Activated T-helper 2 cell treated with anti-CD3 and anti-CD28 coated beads, Interferon-gamma antibody, Interleukin-2, Interleukin-4, amounts not matched to agents 10 μg/mL and 5 μg/mL and 100 μg/mL, durations not matched to agents 14 hours and 24 hours and 36 hours (primary cell): ENCODE results near the gene SAMD4B. TPM values are rescaled to one million over a fixed set of nuclear protein-coding genes. Genes with fewer than 3 reads are reported as not detected.
A peak's percentile ranks its signal among the peaks of the same experiment; 100 is the strongest.
"Not testable (repeated sequence)": the region's sequence is repeated elsewhere in the genome, so short reads cannot be mapped to it uniquely, and the experiment has no call there.

ENCODE experiments used
- DNase-seq: peaks from one replicate; pipeline ENCODE4 v3.0.0; 2021; ENCODE audit warnings: low spot score
- H3K27ac Mint-ChIP-seq: one replicate; pipeline ENCODE4 v1.8.0; 2021; ENCODE audit warnings: mixed read lengths
- H3K27me3 Mint-ChIP-seq: one replicate; pipeline ENCODE4 v1.8.0; 2021; ENCODE audit warnings: low read depth, mixed read lengths
- H3K36me3 Mint-ChIP-seq: one replicate; pipeline ENCODE4 v1.8.0; 2021; ENCODE audit warnings: low read depth, mixed read lengths
- H3K4me1 Mint-ChIP-seq: one replicate; pipeline ENCODE4 v1.8.0; 2021; ENCODE audit warnings: low read depth, mixed read lengths
- H3K4me3 Mint-ChIP-seq: one replicate; pipeline ENCODE4 v1.8.0; 2021; ENCODE audit warnings: low read depth, mild to moderate bottlenecking, moderate library complexity, mixed read lengths
- H3K9me3 Mint-ChIP-seq: one replicate; pipeline ENCODE4 v1.8.0; 2021; ENCODE audit warnings: mixed read lengths
- intact Hi-C: fragments of 100-400 bp; cut with micrococcal nuclease; formaldehyde crosslinking; loops from one replicate; pipeline ENCODE4 v1.15.1; 2023
- total RNA-seq: library from RNA; stranded (reverse); gene quantifications from 2 replicates; pipeline ENCODE4 v1.2.3, GENCODE V29; 2022

The SAMD4B gene
- total RNA-seq, 1 donor from 2014 or later: 64.0 TPM

DNA sequence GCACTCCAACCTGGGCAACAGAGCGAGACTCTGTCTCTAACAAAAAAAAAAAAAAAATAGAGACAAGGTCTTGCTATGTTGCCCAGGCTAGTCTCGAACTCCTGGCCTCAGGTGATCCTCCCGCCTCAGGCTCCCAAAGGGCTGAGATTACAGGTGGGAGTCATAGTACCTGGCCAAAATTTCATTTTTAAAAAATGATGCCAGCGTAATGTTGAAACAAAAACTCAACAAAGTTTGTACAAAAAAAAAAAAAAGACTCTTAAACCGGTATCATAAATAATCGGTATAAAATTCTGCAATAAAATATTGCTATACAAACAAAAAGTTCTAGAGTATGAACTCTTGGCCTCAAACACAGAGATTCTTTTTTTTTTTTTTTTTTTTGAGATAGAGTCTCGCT is 9.9 kb upstream of the SAMD4B start:
- H3K27ac Mint-ChIP-seq: no peak overlapping the region
- intact Hi-C loops: no loop called here
- no peaks in the 10 kb centered on the region for H3K27me3 Mint-ChIP-seq
- H3K4me3 Mint-ChIP-seq: no peak overlapping the region
- H3K9me3 Mint-ChIP-seq: no peaks in the 10 kb centered on the region
- H3K4me1 Mint-ChIP-seq: peaks cover 33% of the 10 kb centered on the region
- DNase-seq: no peak
- H3K36me3 Mint-ChIP-seq: peaks cover 56% of the 10 kb centered on the region

GRCh38 chr19:39332738-39333137 is 9.5 kb upstream of the SAMD4B start:
- Mint-ChIP-seq H3K27ac (peak overlapping the region; percentile 72), H3K4me1 (peaks cover 38% of the 10 kb centered on the region), H3K36me3 (peaks cover 51% of the 10 kb centered on the region), H3K4me3 (peak overlapping the region; percentile 30)
- intact Hi-C loops, H3K9me3 Mint-ChIP-seq, H3K27me3 Mint-ChIP-seq, DNase-seq: not testable (repeated sequence)

- peak overlapping the region; percentile 45 for H3K4me3 Mint-ChIP-seq
- no peaks in the 10 kb centered on the region for H3K9me3 Mint-ChIP-seq
- peaks cover 37% of the 10 kb centered on the region for H3K4me1 Mint-ChIP-seq
- no peak for DNase-seq
- intact Hi-C loops: no loop called here
- peaks cover 44% of the 10 kb centered on the region for H3K36me3 Mint-ChIP-seq
- H3K27ac Mint-ChIP-seq: peak overlapping the region; percentile 38
- H3K27me3 Mint-ChIP-seq: no peaks in the 10 kb centered on the region
These were observed 8.7 kb upstream of the SAMD4B start for GRCh38 chr19:39333507-39333906.

GRCh38 chr19:39334444-39334976 is 7.7 kb upstream of the SAMD4B start:
- H3K27ac Mint-ChIP-seq: peak overlapping the region; percentile 98
- H3K9me3 Mint-ChIP-seq: no peaks in the 10 kb centered on the region
- H3K36me3 Mint-ChIP-seq: peaks cover 36% of the 10 kb centered on the region
- DNase-seq: no peak
- H3K4me1 Mint-ChIP-seq: peaks cover 32% of the 10 kb centered on the region
- H3K27me3 Mint-ChIP-seq: no peaks in the 10 kb centered on the region
- peak overlapping the region; percentile 97 for H3K4me3 Mint-ChIP-seq
- intact Hi-C loops: no loop called here

- no peak for DNase-seq
- intact Hi-C loops: no loop called here
- peak overlapping the region; percentile 98 for H3K27ac Mint-ChIP-seq
- H3K36me3 Mint-ChIP-seq: peaks cover 36% of the 10 kb centered on the region
- no peaks in the 10 kb centered on the region for H3K9me3 Mint-ChIP-seq
- peaks cover 37% of the 10 kb centered on the region for H3K4me1 Mint-ChIP-seq
- H3K4me3 Mint-ChIP-seq: peak overlapping the region; percentile 97
- H3K27me3 Mint-ChIP-seq: no peaks in the 10 kb centered on the region
These were observed 7.1 kb upstream of the SAMD4B start for GRCh38 chr19:39335168-39335548.

DNA sequence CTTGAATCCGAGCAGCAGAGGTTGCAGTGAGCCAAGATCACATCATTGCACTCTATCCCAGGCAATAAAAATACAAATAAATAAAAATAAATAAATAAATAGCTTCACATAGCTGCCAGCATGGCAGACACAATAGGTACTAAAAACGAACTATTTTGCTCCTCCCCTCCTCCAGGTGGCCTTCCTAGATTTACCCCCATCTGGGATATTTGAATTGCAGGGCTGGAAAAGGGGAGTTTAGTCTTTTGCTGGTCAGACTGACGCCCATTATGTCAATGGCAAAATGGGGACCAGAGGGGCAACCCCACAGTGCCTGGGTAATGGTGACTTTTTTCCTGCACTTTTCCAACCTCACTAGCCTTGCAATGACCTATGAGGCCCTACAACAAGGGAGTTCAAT is 5.7 kb upstream of the SAMD4B start:
- Mint-ChIP-seq H3K4me1 (peaks cover 44% of the 10 kb centered on the region), H3K4me3 (no peak overlapping the region), H3K27ac (peak overlapping the region; percentile 98), H3K36me3 (peaks cover 30% of the 10 kb centered on the region), H3K27me3 (no peaks in the 10 kb centered on the region), H3K9me3 (no peaks in the 10 kb centered on the region)
- intact Hi-C loops: no loop called here
- no peak for DNase-seq

DNA sequence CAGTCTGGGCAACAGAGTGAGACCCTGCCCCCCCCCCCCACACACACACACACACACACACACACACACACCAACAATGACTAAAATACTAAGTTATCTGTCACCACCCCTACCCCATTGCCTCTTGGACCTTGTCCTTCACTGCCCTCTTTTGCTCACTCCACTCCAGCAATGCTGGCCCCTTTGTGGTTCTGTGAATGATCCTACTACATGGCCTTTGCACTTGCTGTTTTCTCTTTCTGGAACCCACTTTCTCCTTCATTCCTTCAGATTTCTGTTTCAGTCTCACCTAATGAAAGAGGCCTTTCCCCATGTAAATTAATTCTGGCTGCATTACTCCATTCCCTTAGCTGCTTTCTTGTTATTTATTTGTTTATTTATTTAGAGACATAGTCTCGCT is 2.5 kb upstream of the SAMD4B start:
- Mint-ChIP-seq H3K4me3 (peak overlapping the region; percentile 22), H3K36me3 (peaks cover 26% of the 10 kb centered on the region), H3K27ac (peak overlapping the region; percentile 94), H3K9me3 (no peaks in the 10 kb centered on the region), H3K4me1 (peaks cover 49% of the 10 kb centered on the region), H3K27me3 (no peaks in the 10 kb centered on the region)
- no peak for DNase-seq
- intact Hi-C loops: loop anchor here (5.0 to 10.0 kb wide), 3 partner anchors 203 to 965 kb away; partner anchors contain the start of genes EID2, HNRNPL and PSMD8

- peaks cover 25% of the 10 kb centered on the region for H3K36me3 Mint-ChIP-seq
- H3K4me3 Mint-ChIP-seq: peak overlapping the region; percentile 96
- H3K27me3 Mint-ChIP-seq, DNase-seq, H3K9me3 Mint-ChIP-seq: not testable (repeated sequence)
- H3K27ac Mint-ChIP-seq: peak overlapping the region; percentile 94
- intact Hi-C loops: loop anchor here (5.0 to 10.0 kb wide), 3 partner anchors 202 to 965 kb away; partner anchors contain the start of genes EID2, HNRNPL and PSMD8
- H3K4me1 Mint-ChIP-seq: peaks cover 52% of the 10 kb centered on the region
These were observed 2.1 kb upstream of the SAMD4B start for GRCh38 chr19:39340156-39340555.

- no peaks in the 10 kb centered on the region for H3K27me3 Mint-ChIP-seq
- H3K4me3 Mint-ChIP-seq: peak overlapping the region; percentile 96
- DNase-seq: no peak
- H3K27ac Mint-ChIP-seq: peak overlapping the region; percentile 94
- H3K9me3 Mint-ChIP-seq: no peaks in the 10 kb centered on the region
- peaks cover 27% of the 10 kb centered on the region for H3K36me3 Mint-ChIP-seq
- H3K4me1 Mint-ChIP-seq: peaks cover 58% of the 10 kb centered on the region
- intact Hi-C loops: loop anchor here (1.0 to 10.0 kb wide), 4 partner anchors 71 to 966 kb away; partner anchors contain the start of genes EID2, HNRNPL, PLEKHG2 and PSMD8
These were observed 997 bp upstream of the SAMD4B start for GRCh38 chr19:39341129-39341718.

DNA sequence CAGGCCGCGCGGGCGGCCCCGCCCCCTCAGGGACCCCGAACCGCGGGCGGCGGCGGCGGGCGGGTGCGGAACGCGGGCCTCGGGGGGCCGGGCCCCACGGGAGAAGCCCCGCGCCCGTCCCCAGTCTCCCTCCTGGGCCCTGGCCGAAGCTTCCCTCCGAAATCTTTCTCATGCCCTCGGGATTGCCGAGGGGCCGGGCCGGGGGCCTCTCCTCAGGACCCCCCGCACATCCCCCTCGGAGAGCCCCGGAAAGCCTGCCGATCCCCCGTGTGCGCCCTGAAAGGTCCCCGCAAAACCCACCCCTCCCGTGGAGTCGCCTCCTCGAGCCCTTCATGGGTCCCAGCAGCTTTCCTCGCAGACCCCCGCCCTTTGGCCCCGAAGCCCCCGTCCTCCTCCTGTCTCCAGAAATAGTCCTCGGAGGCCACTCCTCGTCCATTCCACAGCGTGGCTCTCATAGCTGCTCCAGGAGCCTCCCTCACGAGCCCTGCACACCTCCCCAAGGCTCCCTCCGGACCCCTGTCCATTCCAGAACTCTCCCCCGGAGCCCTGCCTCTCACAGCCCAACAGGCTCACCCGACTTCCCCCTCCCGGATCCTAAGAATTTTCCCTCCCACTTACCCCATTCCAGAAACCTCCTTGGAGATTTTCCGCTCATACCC is 555 bp downstream of the SAMD4B start:
- Mint-ChIP-seq H3K27ac (peak overlapping the region; percentile 78), H3K9me3 (no peaks in the 10 kb centered on the region), H3K36me3 (peaks cover 35% of the 10 kb centered on the region), H3K27me3 (no peaks in the 10 kb centered on the region), H3K4me3 (peak overlapping the region; percentile 73), H3K4me1 (peaks cover 59% of the 10 kb centered on the region)
- intact Hi-C loops: loop anchor here (5.0 to 10.0 kb wide), 3 partner anchors 200 to 968 kb away; partner anchors contain the start of genes EID2, HNRNPL and PSMD8
- no peak for DNase-seq

GRCh38 chr19:39345956-39346355 is 3.7 kb downstream of the SAMD4B start:
- intact Hi-C loops: loop anchor here (10.0 kb wide), 2 partner anchors 501 to 971 kb away; partner anchors contain the start of genes HNRNPL and PSMD8
- H3K36me3 Mint-ChIP-seq: peaks cover 53% of the 10 kb centered on the region
- H3K4me3 Mint-ChIP-seq: no peak overlapping the region
- peaks cover 56% of the 10 kb centered on the region for H3K4me1 Mint-ChIP-seq
- no peaks in the 10 kb centered on the region for H3K27me3 Mint-ChIP-seq
- DNase-seq: no peak
- H3K9me3 Mint-ChIP-seq: no peaks in the 10 kb centered on the region
- H3K27ac Mint-ChIP-seq: peak overlapping the region; percentile 15

DNA sequence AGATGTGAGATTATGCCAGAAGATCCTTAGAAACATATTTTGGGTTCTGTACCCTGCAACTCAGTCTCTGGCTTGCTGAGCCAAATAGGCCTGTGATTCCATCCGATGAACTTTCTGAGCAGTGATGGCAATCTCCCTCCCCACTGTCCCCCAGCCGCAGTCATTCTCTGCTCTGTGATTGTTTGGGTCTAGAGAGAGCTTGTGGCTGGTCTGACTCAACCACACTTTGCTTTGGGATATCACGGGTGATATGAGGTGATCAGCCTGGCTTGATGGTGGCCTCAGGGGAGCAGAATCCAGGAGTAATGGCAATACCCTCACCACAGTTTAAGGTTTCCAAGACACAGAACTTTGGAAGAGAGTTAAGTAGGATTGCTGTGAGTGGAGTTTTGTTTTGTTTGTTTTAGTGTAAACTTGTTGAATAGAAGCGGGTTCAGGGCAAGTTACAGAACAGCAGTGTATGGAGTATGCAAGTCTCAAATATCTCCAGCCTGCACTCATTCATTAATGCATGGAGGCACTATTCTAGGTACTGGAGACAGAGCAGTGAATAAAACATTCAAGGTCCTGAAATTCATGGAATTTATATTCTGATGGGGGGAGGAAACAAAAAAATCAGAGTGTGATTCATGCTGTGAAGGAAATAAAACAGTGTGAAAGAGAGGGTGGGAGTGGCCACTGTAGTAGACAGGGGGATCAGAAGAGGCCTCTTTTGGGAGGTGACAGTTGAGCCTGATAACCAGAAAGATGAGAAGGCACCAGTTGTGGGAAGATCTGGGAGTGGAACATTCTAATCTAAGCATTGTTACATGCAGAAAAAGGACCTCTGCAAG is 5.3 kb downstream of the SAMD4B start:
- Mint-ChIP-seq H3K27me3 (no peaks in the 10 kb centered on the region), H3K27ac (peak overlapping the region; percentile 43), H3K4me1 (peaks cover 66% of the 10 kb centered on the region), H3K4me3 (no peak overlapping the region), H3K36me3 (peaks cover 65% of the 10 kb centered on the region), H3K9me3 (no peaks in the 10 kb centered on the region)
- intact Hi-C loops: loop anchor here (10.0 kb wide), 2 partner anchors 503 to 973 kb away; partner anchors contain the start of genes HNRNPL and PSMD8
- DNase-seq: no peak
